ENCODE measurements around the gene PDE6A. TPM values are rescaled to one million over a fixed set of nuclear protein-coding genes. Genes with fewer than 3 reads are reported as not detected.

Gene PDE6A
- total and polyA plus RNA-seq, 2 donors = 0.01 to 0.05 TPM

DNA sequence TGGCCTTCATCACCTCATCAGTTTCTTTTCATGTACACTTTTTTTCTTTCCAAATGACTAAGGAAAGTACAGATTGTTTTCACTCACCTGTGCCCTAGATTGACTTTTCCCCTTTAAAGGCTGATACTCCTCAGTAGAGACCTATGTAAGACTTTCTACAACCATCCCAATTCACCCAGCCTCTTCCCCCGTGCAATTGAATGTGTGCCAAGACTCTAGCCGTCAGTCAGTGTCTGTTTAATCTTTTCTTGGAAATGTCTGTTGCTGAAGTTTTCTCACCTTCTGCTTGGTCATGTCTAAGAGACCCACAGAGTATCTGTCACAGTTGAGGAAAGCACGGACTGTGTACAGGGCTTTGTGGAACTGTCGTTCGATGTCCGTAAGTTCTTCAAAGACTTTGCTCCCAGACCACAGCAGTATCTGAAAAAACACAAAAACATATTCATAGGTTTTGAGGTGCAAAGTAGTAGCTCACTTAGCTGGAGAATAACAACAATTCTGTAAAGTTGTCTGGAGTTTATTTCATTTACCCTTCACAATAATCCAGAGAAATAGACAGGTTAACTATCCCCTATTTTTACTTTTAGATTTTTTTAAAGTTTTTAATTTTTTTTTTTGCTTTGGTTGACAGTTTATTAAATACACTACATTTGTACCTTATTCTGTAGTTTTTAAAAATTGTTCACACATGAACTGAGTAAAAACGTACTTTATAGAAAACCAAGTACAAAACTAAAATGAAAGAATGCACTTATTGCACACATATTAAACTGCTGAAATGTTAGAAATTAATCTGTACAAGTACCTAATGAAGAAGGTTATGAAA lies 13.6 kb downstream of the PDE6A start:
- no peaks in the 10 kb centered on the region for H3K4me1 ChIP-seq (ENCODE audit: insufficient read depth)
- H3K27ac ChIP-seq (ENCODE audit: low read depth) = no peak overlapping the region
- no peak overlapping the region for H3K4me3 ChIP-seq (ENCODE audit: low read depth, low read length)
- H3K36me3 ChIP-seq (ENCODE audit: insufficient read depth) = no peaks in the 10 kb centered on the region
- 72% methylated on average over 7 of the region's 7 CpGs for WGBS
- DNase-seq (ENCODE audit: extremely low spot score) = no peak

DNA sequence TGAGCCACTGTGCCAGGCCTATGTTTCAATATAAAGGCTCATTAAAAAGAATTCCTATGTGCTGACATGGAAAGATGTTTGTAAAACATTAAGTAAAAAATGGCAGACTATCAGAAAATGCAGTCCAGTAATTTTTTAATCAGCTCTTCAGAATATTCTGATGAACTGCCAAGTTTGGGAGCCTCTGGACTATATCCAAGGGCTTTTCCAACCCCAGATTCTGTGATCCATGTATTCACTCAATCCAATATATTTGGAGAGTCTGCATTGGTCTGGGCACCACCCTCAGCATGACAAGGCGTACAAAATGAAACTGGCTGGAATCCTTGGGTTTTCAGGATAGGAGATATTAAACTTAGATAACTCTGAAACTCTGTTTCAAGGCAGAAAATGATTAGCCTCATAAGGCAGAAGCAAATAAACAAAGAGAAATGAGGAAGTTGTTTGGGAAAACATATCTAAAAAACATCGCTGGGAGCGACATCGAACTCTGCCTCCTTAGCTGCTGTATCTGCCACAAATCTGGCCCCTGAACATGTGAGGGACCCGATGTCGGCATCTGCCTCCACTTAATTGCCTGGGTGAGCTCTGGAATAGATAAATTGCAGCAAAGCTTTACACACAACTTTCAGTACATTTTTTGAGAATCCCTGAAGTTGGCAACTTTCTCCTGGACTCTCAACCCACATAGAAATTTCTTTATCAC lies 14.4 kb downstream of the PDE6A start:
- Histone ChIP-seq H3K4me1 (ENCODE audit: insufficient read depth) (no peaks in the 10 kb centered on the region), H3K4me3 (ENCODE audit: low read depth, low read length) (no peak overlapping the region), H3K36me3 (ENCODE audit: insufficient read depth) (no peaks in the 10 kb centered on the region), H3K27ac (ENCODE audit: low read depth) (no peak overlapping the region)
- DNase-seq (ENCODE audit: extremely low spot score) = no peak
- 46% methylated on average over 6 of the region's 6 CpGs for WGBS

DNA sequence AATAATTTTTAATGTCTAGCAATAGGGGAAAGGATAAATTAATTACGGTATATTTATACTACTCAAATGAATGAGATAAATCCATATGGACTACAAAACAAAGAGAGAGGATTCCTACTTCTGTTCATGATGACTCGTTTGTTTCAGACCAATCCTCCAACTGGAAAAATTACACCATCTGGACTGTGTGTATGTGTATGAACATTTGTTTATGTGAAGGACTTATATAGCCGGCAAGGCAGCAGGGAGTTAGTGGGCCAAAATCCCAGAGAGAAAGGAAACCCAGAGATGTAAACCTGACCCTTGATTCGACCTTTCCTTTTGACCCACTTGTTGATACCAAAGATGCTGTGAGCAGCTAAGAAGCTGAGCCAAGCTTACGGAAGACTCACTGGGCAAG lies 20.1 kb downstream of the PDE6A start:
- no peak for DNase-seq (ENCODE audit: extremely low spot score)
- 61% methylated on average over 5 of the region's 5 CpGs for WGBS
- Histone ChIP-seq H3K27ac (ENCODE audit: low read depth) (no peak overlapping the region), H3K4me3 (ENCODE audit: low read depth, low read length) (no peak overlapping the region), H3K4me1 (ENCODE audit: insufficient read depth) (no peaks in the 10 kb centered on the region), H3K36me3 (ENCODE audit: insufficient read depth) (no peaks in the 10 kb centered on the region)

DNA sequence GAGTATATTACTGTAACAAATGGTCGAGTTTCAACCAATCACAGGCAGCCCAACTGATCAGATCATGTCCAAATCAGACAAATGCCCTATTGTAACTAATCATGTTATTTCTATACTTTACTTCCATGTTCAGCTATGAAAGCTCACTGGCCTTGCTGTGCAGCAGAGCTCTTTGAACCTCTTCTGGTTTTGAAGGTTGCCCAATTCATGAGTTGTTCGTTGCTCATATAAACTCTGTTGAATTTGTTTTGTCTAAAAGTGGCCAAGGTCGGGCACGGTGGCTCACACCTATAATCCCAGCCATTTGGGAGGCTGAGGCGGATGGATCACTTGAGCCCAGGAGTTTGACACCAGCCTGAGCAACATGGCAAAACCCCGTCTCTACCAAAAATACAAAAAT lies 21.6 kb downstream of the PDE6A start:
- 89% methylated on average over 6 of the region's 6 CpGs for WGBS
- DNase-seq (ENCODE audit: extremely low spot score) = no peak
- Histone ChIP-seq H3K27ac (ENCODE audit: low read depth) (no peak overlapping the region), H3K4me3 (ENCODE audit: low read depth, low read length) (no peak overlapping the region), H3K36me3 (ENCODE audit: insufficient read depth) (no peaks in the 10 kb centered on the region), H3K4me1 (ENCODE audit: insufficient read depth) (no peaks in the 10 kb centered on the region)

DNA sequence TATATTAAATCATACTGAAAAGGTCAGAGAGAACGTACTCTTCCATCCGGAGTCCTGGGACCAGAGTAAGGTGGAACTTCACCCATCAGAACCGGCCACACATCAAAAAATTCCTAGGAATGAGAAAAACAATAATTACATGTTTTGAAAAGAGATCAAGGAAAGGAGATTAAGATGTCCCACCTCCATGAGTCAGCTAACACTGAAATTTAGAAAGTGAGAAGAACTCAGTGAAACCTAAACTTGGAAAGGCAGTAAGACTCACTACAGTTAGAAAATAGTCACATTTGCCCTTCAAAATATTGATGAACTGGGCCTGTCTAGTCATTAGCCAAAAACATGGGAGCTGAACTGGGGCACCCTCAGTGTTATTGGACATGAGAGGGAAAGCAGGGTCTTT lies 23.0 kb downstream of the PDE6A start:
- DNase-seq (ENCODE audit: extremely low spot score) = no peak

DNA sequence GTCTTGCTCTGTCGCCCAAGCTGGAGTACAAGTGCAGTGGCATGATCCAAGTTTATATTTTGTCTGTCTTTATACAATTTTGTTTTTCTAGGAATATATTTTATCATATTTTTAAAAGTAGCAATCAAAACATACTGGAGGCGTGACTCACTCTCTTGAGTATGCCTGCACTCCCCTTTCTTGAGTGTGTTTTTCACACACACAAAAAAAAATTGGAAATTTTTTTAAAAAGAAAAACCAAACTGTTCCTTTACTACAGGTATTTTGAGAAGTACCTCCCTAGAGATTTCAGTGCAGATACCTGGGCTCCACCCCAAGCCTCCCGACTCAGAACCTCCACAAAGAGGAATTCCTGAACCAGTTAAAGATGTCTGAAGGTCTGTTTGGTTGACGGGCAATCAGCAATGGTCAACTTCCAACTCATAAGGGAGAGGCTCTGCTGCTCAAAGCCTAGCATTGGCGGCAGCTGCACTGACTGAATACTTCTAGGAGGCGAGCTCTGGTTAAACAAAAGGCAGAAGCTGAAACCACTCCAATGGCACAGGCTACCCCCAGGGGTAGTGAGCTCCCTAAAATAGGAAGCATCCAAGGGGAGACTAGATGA lies 27.4 kb downstream of the PDE6A start:
- Histone ChIP-seq H3K36me3 (ENCODE audit: insufficient read depth) (no peaks in the 10 kb centered on the region), H3K4me1 (ENCODE audit: insufficient read depth) (no peaks in the 10 kb centered on the region), H3K4me3 (ENCODE audit: low read depth, low read length) (no peak overlapping the region), H3K27ac (ENCODE audit: low read depth) (no peak overlapping the region)
- no peak for DNase-seq (ENCODE audit: extremely low spot score)
- WGBS = 71% methylated on average over 6 of the region's 6 CpGs

More for the DNA sequence above, 23.0 kb downstream of the PDE6A start:
- 84% methylated on average over 3 of the region's 3 CpGs for WGBS
- no peaks in the 10 kb centered on the region for H3K4me1 ChIP-seq (ENCODE audit: insufficient read depth)
- H3K36me3 ChIP-seq (ENCODE audit: insufficient read depth) = no peaks in the 10 kb centered on the region
- H3K4me3 ChIP-seq (ENCODE audit: low read depth, low read length) = no peak overlapping the region
- H3K27ac ChIP-seq (ENCODE audit: low read depth) = no peak overlapping the region

DNA sequence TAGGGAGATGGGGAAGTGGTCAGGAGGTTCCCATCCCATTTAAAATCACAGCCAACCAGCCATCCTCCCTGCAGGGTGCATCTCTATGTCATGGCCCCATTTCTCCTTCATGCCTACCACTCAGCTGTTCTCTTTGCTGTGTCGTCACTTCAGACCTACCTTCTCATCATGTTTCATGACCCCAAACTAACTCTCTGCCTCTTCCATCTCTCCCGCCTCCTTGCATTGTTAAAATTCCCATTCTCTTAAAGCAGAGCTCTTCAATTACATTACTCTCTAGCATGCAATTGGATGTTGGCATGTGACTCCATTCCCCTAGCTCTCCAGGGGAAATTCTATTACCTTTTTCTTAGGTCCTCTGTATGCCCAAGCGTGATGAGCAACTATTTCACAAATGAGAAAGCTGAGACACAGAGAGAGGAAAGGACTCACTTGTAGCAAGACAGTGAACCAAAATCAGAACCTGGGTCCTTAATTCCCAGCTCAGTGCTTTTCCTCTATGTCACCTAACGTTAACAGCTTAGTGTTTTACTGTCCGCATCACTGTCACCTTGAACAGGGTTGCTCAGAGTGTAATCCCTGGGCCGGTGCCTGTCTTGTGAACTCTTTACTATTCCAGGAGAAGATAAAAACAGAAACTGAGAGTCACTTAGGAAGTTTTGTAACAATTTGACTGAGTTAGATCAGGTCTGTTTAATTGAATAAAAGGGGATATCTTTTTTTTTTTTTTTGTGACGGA lies 28.1 kb downstream of the PDE6A start:
- H3K27ac ChIP-seq (ENCODE audit: low read depth) = no peak overlapping the region
- no peak overlapping the region for H3K4me3 ChIP-seq (ENCODE audit: low read depth, low read length)
- H3K36me3 ChIP-seq (ENCODE audit: insufficient read depth) = no peaks in the 10 kb centered on the region
- 73% methylated on average over 7 of the region's 7 CpGs for WGBS
- H3K4me1 ChIP-seq (ENCODE audit: insufficient read depth) = no peaks in the 10 kb centered on the region
- DNase-seq (ENCODE audit: extremely low spot score) = no peak

DNA sequence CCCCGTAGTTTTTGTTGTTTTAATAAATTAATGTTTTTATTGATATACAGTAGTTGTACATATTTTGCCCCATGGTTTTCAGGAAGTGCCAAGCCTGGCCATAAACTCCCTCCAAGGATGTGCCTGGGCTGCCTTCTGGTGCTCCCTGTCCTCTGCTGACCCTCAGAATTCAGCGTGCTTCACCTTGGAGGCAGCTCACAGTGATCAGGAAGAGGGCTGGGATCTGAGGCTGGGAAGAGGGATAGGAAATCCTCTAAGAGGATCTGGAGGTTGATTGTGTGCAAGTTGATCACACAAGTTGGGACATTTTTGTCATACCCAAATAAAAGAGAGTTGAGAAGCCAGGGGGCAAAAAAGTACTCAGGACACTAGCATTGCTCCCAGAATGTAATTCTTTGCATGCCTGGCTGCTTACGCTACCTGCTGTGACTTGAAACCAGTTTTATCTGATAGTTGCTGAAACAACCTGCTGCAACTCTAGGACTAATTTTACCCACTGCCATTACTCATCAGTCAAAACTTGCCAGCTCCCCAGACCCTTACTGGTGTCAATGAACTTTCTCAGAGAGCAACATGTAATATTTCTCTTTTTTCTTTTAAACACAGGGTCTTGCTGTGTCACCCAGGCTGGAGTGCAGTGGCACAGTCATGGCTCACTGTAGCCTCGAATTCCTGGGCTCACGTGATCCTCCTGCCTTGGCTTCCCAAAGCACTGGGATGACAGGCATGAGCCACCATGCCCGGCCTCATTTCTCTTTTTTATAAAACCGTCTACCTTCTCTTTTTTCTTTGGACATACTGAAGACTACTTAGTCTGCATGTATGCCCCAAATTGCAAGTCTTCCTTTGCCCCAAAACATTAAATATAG lies 29.0 kb downstream of the PDE6A start:
- Histone ChIP-seq H3K36me3 (ENCODE audit: insufficient read depth) (no peaks in the 10 kb centered on the region), H3K4me3 (ENCODE audit: low read depth, low read length) (no peak overlapping the region), H3K27ac (ENCODE audit: low read depth) (no peak overlapping the region), H3K4me1 (ENCODE audit: insufficient read depth) (no peaks in the 10 kb centered on the region)
- WGBS = 77% methylated on average over 7 of the region's 7 CpGs
- no peak for DNase-seq (ENCODE audit: extremely low spot score)

DNA sequence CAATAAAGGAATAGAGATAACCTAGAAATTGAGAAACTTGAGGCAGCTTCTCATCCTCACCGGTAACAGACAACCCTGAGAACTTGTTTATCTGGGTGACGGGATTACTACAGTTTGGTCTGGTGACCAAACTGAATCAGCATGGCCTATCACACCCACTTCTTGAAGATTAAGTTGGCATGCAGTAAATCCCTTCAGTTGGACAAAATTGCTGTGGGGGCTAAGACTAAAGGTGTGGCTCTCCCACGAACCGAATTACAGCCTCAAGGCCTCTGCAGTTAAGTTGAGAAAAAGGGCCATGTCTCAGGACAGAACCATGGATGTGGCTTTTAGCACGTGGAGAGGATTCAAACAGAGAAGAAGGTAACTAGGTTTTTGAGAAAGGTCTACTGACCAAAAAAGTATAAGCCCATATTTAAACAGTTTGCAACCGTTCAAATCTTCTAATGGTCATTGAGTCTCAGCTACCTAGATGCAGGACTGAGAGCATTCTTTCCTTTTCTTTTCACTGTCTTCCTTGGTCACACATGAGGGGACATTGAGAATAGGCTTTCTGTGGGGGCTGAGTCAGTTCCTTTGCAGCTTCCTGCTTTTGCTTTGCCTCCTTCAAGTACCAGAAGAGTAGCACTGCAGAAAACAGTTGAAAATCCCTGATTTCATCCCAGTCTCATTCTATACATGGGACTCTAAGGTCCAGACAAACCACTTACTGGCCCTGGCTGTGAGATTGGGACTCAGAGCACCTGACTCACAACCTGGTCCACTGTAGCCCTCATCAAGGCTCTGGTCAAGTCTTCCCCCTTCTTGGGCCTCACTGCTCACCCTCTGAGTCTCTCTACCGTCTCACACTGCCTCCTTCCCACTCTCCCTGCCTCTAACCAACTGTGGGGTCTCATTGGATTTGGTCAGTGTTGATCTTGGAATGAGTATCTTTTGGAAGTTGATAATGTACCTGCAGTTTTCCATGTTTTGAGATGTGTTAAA lies 30.9 kb downstream of the PDE6A start:
- no peak for DNase-seq (ENCODE audit: extremely low spot score)
- WGBS = 76% methylated on average over 7 of the region's 7 CpGs
- Histone ChIP-seq H3K27ac (ENCODE audit: low read depth) (no peak overlapping the region), H3K4me3 (ENCODE audit: low read depth, low read length) (no peak overlapping the region), H3K4me1 (ENCODE audit: insufficient read depth) (no peaks in the 10 kb centered on the region), H3K36me3 (ENCODE audit: insufficient read depth) (no peaks in the 10 kb centered on the region)

DNA sequence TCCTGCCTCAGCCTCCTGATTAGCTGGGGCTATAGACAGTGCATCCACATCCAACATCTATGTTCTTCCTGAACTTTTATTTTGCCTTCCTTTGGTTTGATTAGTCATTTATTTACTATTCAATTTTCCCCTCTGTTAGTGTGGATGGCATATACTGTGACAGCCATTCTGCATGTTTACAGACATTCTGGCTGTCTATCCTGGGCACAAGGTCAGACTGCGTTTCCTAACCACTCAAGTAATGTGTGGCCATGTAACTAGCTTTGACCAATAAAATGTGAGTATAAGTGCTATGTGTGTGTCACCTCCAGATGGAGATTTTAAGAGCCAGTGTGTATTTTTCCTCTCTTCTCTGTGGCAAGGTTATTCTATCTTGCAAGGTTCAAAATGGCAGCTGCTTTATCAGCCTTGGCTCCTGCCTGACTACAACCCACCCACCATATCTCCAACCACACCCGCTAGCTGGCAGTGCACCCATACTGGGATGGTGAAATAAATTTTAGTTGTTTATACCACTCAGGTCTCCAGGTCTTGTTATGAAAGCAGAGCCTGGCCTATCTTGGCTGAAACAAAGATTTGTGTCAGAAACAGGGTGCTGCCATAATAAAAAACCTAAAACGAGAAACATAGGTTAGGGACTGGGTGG lies 32.2 kb downstream of the PDE6A start:
- Histone ChIP-seq H3K4me3 (ENCODE audit: low read depth, low read length) (no peak overlapping the region), H3K4me1 (ENCODE audit: insufficient read depth) (no peaks in the 10 kb centered on the region), H3K27ac (ENCODE audit: low read depth) (no peak overlapping the region), H3K36me3 (ENCODE audit: insufficient read depth) (no peaks in the 10 kb centered on the region)
- DNase-seq (ENCODE audit: extremely low spot score) = no peak
- 78% methylated on average over 3 of the region's 3 CpGs for WGBS

DNA sequence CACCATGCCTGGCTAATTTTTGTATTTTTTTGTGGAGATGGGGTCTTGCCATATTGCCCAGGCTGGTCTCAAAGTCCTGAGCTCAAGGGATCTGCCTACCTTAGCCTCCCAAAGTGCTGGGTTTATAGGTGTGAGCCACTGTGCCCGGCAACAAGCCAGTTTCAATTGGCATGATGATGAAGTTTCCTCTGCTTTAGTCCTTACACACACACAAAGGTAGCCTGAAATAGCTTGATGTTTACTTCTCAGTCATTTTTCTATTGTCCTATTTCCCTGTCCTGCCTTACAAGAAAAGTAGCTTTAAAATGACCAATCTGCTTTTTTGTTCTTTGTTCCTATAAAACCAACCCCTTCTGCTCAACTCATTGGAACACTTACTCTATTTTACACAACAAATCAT lies 33.6 kb downstream of the PDE6A start:
- DNase-seq (ENCODE audit: extremely low spot score) = no peak
- Histone ChIP-seq H3K4me3 (ENCODE audit: low read depth, low read length) (no peak overlapping the region), H3K27ac (ENCODE audit: low read depth) (no peak overlapping the region), H3K4me1 (ENCODE audit: insufficient read depth) (no peaks in the 10 kb centered on the region), H3K36me3 (ENCODE audit: insufficient read depth) (no peaks in the 10 kb centered on the region)
- WGBS = 87% methylated on average over 1 of the region's 1 CpG

DNA sequence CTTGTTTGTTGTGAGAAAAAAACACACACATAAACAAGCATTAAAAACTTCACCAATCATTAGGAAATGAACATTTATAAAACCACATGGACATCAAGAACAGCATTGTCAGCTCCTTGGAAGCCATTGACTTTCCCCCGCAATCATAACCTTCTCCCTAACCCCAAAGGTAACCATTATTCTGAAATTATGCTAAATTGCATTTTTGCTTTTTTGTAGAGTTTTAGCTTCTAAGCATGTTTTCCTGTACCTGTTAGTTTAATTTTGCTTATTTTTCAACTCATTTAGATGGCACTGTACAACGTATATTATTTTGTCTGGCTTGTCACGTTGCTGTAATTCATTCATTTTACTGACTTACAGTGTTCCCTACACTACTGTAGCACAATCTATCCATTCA lies 36.8 kb downstream of the PDE6A start:
- Histone ChIP-seq H3K36me3 (ENCODE audit: insufficient read depth) (no peaks in the 10 kb centered on the region), H3K4me3 (ENCODE audit: low read depth, low read length) (no peak overlapping the region), H3K4me1 (ENCODE audit: insufficient read depth) (no peaks in the 10 kb centered on the region), H3K27ac (ENCODE audit: low read depth) (no peak overlapping the region)
- no peak for DNase-seq (ENCODE audit: extremely low spot score)
- 68% methylated on average over 3 of the region's 3 CpGs for WGBS
